GM12801 (cell line): ENCODE measurements around the gene FOXE3.

ENCODE experiments used
- CTCF ChIP-seq: IDR thresholded peaks from one replicate; pipeline ENCODE4 v1.5.1; 2011; ENCODE audit warnings: control low read depth; ENCODE audit not compliant: insufficient read length; ENCODE audit errors: extremely low read depth

The FOXE3 gene

GRCh38 chr1:47415728-47416318 is at the start of gene FOXE3:
FOXE3 (plus strand) TSS chr1:47416285; CDS start chr1:47416316, 31 bp downstream.
- no peak for TF ChIP-seq CTCF

- no peak for TF ChIP-seq CTCF
Measured at GRCh38 chr1:47367651-47368050, 48.4 kb upstream of the FOXE3 start.

GRCh38 chr1:47371016-47371517 is 45.0 kb upstream of the FOXE3 start:
- TF ChIP-seq CTCF, result no peak

GRCh38 chr1:47374501-47374900 is 41.6 kb upstream of the FOXE3 start:
- no peak for TF ChIP-seq CTCF

GRCh38 chr1:47378147-47378546 is 37.9 kb upstream of the FOXE3 start:
- TF ChIP-seq CTCF, result no peak

GRCh38 chr1:47380699-47381098 is 35.4 kb upstream of the FOXE3 start:
- TF ChIP-seq CTCF, result no peak

- no peak for TF ChIP-seq CTCF
Measured at GRCh38 chr1:47382399-47382983, 33.6 kb upstream of the FOXE3 start.
